Endodermal cell (in vitro differentiated cells): ENCODE measurements around the gene RUNX2. TPM values are rescaled to one million over a fixed set of nuclear protein-coding genes. Genes with fewer than 3 reads are reported as not detected.

Experiments used
- DNase-seq: peaks from one replicate; pipeline ENCODE4 v3.0.0-alpha.2; 2017
- H3K27ac ChIP-seq: 2 replicates; pipeline ENCODE4 v1.5.1; 2013; ENCODE audit warnings: mild to moderate bottlenecking, low read depth, low read length, moderate library complexity
- H3K27me3 ChIP-seq: 2 replicates; pipeline ENCODE4 v1.6.1; 2013; ENCODE audit warnings: mild to moderate bottlenecking, low read length, moderate library complexity; ENCODE audit not compliant: insufficient read depth, control insufficient read depth, poor library complexity, severe bottlenecking
- H3K36me3 ChIP-seq: 2 replicates; pipeline ENCODE4 v1.7.0; 2013; ENCODE audit warnings: mild to moderate bottlenecking, low read length, moderate library complexity; ENCODE audit not compliant: control insufficient read depth, insufficient read depth
- H3K4me1 ChIP-seq: one replicate; pipeline ENCODE4 v1.7.0; 2013; ENCODE audit warnings: low read length; ENCODE audit not compliant: control insufficient read depth, insufficient read depth
- H3K4me3 ChIP-seq: 2 replicates; pipeline ENCODE4 v1.5.1; 2013; ENCODE audit warnings: mild to moderate bottlenecking, low read length, moderate library complexity
- H3K9ac ChIP-seq: 2 replicates; pipeline ENCODE4 v1.6.1; 2013; ENCODE audit warnings: mild to moderate bottlenecking, low read length, moderate library complexity; ENCODE audit not compliant: poor library complexity, severe bottlenecking; ENCODE audit errors: extremely low read depth
- H3K9me3 ChIP-seq: 2 replicates; pipeline ENCODE4 v1.6.1; 2013; ENCODE audit warnings: mild to moderate bottlenecking, low read length, moderate library complexity; ENCODE audit not compliant: control insufficient read depth
- H3K27ac Mint-ChIP-seq: 2 replicates; pipeline ENCODE4 v1.8.0; 2020; ENCODE audit warnings: mixed read lengths
- H3K27me3 Mint-ChIP-seq: 2 replicates; pipeline ENCODE4 v1.8.0; 2021; ENCODE audit warnings: mild to moderate bottlenecking, mixed read lengths; ENCODE audit not compliant: insufficient read depth
- H3K36me3 Mint-ChIP-seq: 2 replicates; pipeline ENCODE4 v1.8.0; 2020; ENCODE audit warnings: low read depth, mixed read lengths
- H3K4me1 Mint-ChIP-seq: 2 replicates; pipeline ENCODE4 v1.8.0; 2020; ENCODE audit warnings: mixed read lengths
- H3K4me3 Mint-ChIP-seq: 2 replicates; pipeline ENCODE4 v1.8.0; 2020; ENCODE audit warnings: mild to moderate bottlenecking, moderate library complexity, mixed read lengths
- H3K9me3 Mint-ChIP-seq: 2 replicates; pipeline ENCODE4 v1.8.0; 2020; ENCODE audit warnings: mild to moderate bottlenecking, mixed read lengths
- CTCF ChIP-seq: fragments of 200-600 bp; sonication (generic); conservative IDR thresholded peaks from 2 replicates; pipeline ENCODE4 v1.5.0; 2021; ENCODE audit warnings: antibody characterized with exemption, mild to moderate bottlenecking
- WGBS, 2 experiments: methylation state at CpG; one replicate each; pipeline versions ENCODE4 v1.1.5 to v1.1.7; 2013; ENCODE audit warnings: missing lambda C conversion rate in 2 of 2, mixed read lengths in 1 of 2; ENCODE audit not compliant: insufficient coverage in 1 of 2, insufficient read length in 1 of 2; 5-methylcytosine and 5-hydroxymethylcytosine counted together
- total RNA-seq, 2 donors: library from RNA; stranded (reverse); fragmentation: NEBNext Ultra II Directional in 1 of 2; extraction: Animal tissue kit (Norgen Biotek cat#: 25700) in 1 of 2; gene quantifications; 2 replicates in 1 of 2; 3 replicates in 1 of 2; pipeline ENCODE4 v1.2.1, GENCODE V29; 2021

RUNX2 gene
- total RNA-seq, 2 donors from 2014 or later: 0.18 to 0.26 TPM

GRCh38 chr6:45563041-45563440, 234.9 kb downstream of the RUNX2 start:
- H3K4me3 ChIP-seq: no peak overlapping the region
- DNase-seq: no peak
- Mint-ChIP-seq H3K27me3 (peaks cover 27% of the 10 kb centered on the region), H3K27ac (no peak overlapping the region), H3K4me1 (peaks cover 8% of the 10 kb centered on the region), H3K4me3 (no peak overlapping the region), H3K36me3 (no peaks in the 10 kb centered on the region), H3K9me3 (no peaks in the 10 kb centered on the region)
- H3K9me3 ChIP-seq: no peaks in the 10 kb centered on the region
- 79 to 86% methylated on average over 4 to 7 of the region's 7 CpGs for WGBS, 2 experiments
- no peaks in the 10 kb centered on the region for H3K36me3 ChIP-seq
- no peaks in the 10 kb centered on the region for H3K27me3 ChIP-seq
- H3K4me1 ChIP-seq: peaks cover 2% of the 10 kb centered on the region
- no peak for TF ChIP-seq CTCF
- no peak overlapping the region for H3K27ac ChIP-seq
- no peak overlapping the region for H3K9ac ChIP-seq

DNA sequence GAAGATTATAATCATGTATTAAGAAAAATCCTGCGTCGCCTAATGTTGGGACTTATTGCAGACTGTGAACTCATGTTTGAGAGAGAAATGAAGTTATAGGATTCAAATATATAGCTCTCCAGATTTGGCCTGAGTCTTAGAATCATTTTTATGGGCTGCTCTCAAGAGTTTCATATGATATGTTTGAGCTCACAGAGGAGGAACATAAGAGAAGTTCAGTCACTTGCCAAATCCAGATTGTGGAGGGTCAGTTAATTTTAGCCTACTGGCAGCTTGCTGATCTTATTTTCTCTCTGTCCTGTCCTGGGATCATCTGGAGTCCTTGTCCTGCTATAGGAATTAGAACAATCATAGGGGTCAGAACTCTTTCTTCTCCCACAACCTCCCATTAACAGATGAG, 235.7 kb downstream of the RUNX2 start:
- H3K27ac Mint-ChIP-seq: no peak overlapping the region
- no peaks in the 10 kb centered on the region for H3K36me3 ChIP-seq
- TF ChIP-seq CTCF: no peak
- WGBS, 2 experiments: 95 to 100% methylated on average over 2 of the region's 2 CpGs
- no peaks in the 10 kb centered on the region for H3K9me3 ChIP-seq
- no peaks in the 10 kb centered on the region for H3K36me3 Mint-ChIP-seq
- no peak overlapping the region for H3K9ac ChIP-seq
- no peak overlapping the region for H3K4me3 ChIP-seq
- H3K4me1 ChIP-seq: peaks cover 2% of the 10 kb centered on the region
- H3K27ac ChIP-seq: no peak overlapping the region
- H3K4me1 Mint-ChIP-seq: peaks cover 8% of the 10 kb centered on the region
- DNase-seq: no peak
- no peaks in the 10 kb centered on the region for H3K9me3 Mint-ChIP-seq
- peaks cover 32% of the 10 kb centered on the region for H3K27me3 Mint-ChIP-seq
- no peak overlapping the region for H3K4me3 Mint-ChIP-seq
- H3K27me3 ChIP-seq: no peaks in the 10 kb centered on the region

DNA sequence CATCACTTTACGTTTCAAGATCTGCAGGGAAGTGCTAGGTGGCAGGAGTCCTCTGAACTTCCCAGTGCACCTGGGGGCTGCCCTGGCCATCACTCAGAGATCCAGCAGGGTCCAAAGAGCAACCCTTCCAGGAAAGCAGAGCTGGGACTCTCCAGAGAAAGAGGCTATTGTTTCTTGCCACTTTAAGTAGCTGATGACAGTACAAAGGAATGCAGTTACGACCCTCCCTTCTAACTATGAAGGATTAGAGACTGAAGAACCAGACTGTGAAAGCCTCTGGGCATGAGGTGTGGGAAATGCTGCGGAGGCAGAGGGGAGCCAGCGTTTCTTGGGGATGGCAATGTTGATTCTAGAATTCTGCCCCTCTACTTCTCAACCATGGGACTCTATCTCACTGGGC, 238.8 kb downstream of the RUNX2 start:
- Mint-ChIP-seq H3K27me3 (peaks cover 32% of the 10 kb centered on the region), H3K36me3 (no peaks in the 10 kb centered on the region), H3K9me3 (no peaks in the 10 kb centered on the region), H3K27ac (peak overlapping the region; percentile 31), H3K4me1 (peaks cover 10% of the 10 kb centered on the region), H3K4me3 (no peak overlapping the region)
- H3K36me3 ChIP-seq: no peaks in the 10 kb centered on the region
- no peak overlapping the region for H3K27ac ChIP-seq
- peak; percentile 76 for DNase-seq
- H3K27me3 ChIP-seq: no peaks in the 10 kb centered on the region
- no peaks in the 10 kb centered on the region for H3K9me3 ChIP-seq
- no peak overlapping the region for H3K4me3 ChIP-seq
- peaks cover 2% of the 10 kb centered on the region for H3K4me1 ChIP-seq
- H3K9ac ChIP-seq: no peak overlapping the region
- no peak for TF ChIP-seq CTCF
- 24 to 42% methylated on average over 3 to 4 of the region's 4 CpGs for WGBS, 2 experiments
